22Rv1 (cell line): ENCODE data around the gene CAMKK2.

Experiments
- H3K27ac ChIP-seq: fragments of 450-650 bp; 2 replicates; pipeline ENCODE4 v1.5.1; 2017
- ZFX ChIP-seq: fragments of 450-650 bp; IDR thresholded peaks from 2 replicates; pipeline ENCODE4 v1.6.1; 2017; ENCODE audit warnings: antibody characterized with exemption, borderline replicate concordance
- TF ChIP-seq, protein P1 (sequence below): fragments of 450-650 bp; IDR thresholded peaks from 2 replicates; pipeline ENCODE4 v1.5.1; 2017; ENCODE audit warnings: mild to moderate bottlenecking

CAMKK2 gene

GRCh38 chr12:121296618-121297434 lies at the start of gene CAMKK2:
CAMKK2 (minus strand) TSS chr12:121296709; CDS start chr12:121274526, 22,183 bp downstream.
- H3K27ac ChIP-seq = peak within 1 kb of the TSS; percentile 83
- no peak for TF ChIP-seq ZFX
- TF ChIP-seq, protein P1, sequence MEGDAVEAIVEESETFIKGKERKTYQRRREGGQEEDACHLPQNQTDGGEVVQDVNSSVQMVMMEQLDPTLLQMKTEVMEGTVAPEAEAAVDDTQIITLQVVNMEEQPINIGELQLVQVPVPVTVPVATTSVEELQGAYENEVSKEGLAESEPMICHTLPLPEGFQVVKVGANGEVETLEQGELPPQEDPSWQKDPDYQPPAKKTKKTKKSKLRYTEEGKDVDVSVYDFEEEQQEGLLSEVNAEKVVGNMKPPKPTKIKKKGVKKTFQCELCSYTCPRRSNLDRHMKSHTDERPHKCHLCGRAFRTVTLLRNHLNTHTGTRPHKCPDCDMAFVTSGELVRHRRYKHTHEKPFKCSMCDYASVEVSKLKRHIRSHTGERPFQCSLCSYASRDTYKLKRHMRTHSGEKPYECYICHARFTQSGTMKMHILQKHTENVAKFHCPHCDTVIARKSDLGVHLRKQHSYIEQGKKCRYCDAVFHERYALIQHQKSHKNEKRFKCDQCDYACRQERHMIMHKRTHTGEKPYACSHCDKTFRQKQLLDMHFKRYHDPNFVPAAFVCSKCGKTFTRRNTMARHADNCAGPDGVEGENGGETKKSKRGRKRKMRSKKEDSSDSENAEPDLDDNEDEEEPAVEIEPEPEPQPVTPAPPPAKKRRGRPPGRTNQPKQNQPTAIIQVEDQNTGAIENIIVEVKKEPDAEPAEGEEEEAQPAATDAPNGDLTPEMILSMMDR = peak; percentile 72

DNA sequence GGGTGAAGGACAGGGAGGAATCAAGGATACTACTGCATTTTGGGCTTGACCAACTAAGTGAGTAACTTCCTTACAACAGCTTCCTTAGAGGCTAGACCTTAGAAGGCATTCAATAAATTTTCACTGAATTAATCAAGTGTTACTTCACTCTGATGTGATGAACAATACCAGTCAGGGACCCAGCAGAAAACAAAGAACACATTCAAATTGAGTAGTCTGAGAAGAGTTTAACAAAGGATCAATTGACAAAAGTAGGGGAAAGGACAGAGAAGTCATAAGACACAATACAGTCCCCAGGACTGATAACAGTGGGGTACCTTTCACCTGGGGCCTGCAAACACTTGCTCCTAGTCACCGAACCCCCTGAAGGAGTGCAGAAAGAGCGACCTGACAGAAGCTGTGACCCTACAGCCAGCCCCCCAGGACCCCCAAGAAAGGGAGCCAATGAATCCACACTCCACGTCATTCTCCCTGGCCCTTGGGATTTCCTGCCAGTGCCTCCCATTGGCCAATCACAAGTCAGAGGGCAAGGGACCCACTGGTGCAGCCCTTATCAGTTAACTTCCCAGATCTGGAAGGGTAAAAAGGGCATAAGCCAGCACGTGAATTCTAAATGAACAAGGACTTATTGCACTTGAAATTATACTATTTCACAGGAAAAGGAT lies 48.8 kb upstream of the CAMKK2 start:
- H3K27ac ChIP-seq = no peak overlapping the region
- TF ChIP-seq ZFX = no peak
- TF ChIP-seq, protein P1 = no peak

GRCh38 chr12:121344506-121344905 lies 48.0 kb upstream of the CAMKK2 start:
- no peak for TF ChIP-seq ZFX
- TF ChIP-seq, protein P1 = no peak
- no peak overlapping the region for H3K27ac ChIP-seq

GRCh38 chr12:121337416-121337815 lies 40.9 kb upstream of the CAMKK2 start:
- H3K27ac ChIP-seq = peak overlapping the region; percentile 47
- TF ChIP-seq, protein P1 = no peak
- no peak for TF ChIP-seq ZFX

GRCh38 chr12:121334513-121335343 lies 38.2 kb upstream of the CAMKK2 start:
- peak overlapping the region; percentile 8; the same call in 1 of the 2 replicates for H3K27ac ChIP-seq
- TF ChIP-seq, protein P1 = peak; percentile 99
- TF ChIP-seq ZFX = no peak

DNA sequence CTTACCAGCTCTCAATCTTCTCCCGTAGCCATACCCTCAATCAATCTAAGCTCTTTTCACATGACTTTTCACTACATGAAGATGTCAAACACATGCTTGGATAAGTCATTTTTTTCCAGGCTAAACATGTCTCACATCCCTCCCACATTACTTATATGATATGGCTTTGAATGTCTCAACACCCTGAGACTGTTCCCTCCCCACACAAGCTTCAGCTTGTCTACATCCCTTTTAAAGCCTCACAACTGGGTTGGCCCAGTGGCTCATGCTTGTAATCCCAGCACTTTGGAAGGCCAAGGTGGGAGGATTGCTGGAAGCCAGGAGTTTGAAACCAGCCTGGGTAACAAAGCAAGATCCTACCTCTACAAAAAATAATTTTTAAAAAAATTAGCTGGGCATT lies 37.2 kb upstream of the CAMKK2 start:
- H3K27ac ChIP-seq = no peak overlapping the region
- TF ChIP-seq, protein P1 = no peak
- TF ChIP-seq ZFX = no peak
